ENCODE results near the gene YKT6. TPM values are rescaled to one million over a fixed set of nuclear protein-coding genes. Genes with fewer than 3 reads are reported as not detected.

The YKT6 gene
- 88.5 TPM for polyA plus RNA-seq (2012; ENCODE audit: insufficient read length, low read depth)

DNA sequence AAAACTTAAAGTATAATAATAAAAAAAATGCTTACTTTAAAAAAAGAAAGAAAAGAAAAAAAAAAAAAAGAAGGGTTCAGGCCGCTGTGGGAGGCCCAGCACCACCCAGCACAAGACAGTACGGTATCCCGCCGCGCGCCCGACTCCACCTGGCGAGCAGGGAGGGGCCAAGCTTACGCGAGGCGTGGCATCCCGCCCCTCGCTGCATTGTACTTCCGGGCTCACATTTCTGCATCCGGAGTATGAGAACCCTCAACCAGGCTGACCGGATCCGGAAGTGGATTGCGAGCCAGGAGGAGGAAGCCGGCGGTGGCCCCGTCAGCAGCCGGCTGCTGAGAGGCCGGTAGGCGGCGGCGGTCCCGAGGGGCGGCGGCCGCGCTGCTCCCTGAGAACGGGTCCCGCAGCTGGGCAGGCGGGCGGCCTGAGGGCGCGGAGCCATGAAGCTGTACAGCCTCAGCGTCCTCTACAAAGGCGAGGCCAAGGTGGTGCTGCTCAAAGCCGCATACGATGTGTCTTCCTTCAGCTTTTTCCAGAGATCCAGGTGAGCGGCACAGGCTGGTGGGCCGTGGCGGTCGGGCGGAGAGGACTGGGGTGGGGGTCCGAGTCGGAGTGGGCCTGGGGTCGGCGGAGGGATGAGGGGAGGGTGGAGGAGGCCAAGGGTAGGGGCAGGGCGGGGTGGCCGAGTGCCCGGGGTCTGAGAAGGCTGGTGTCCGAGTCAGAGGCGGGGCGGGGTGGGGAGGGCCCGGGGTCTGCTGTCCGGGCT lies at the start of gene YKT6:
Gene YKT6, plus strand, starts transcription at position 280 of the 763 bp plus-strand sequence. Its CDS starts 158 bp downstream, at position 438.
- TF ChIP-seq FOXP2 (optimal IDR thresholded peaks at IDR 0.05; ENCODE audit: borderline replicate concordance, extremely low read depth, extremely low read length, insufficient read depth) (peak; percentile 69), SIN3A (IDR thresholded peaks at IDR 0.05; ENCODE audit: borderline replicate concordance, insufficient read depth, low read length) (peak; percentile 60; the same call in 1 of the 2 replicates), POLR2AphosphoS5 (IDR thresholded peaks at IDR 0.05; ENCODE audit: low read depth, low read length) (peak; percentile 89), TAF1 (IDR thresholded peaks at IDR 0.05; ENCODE audit: borderline replicate concordance, insufficient read depth, low read length) (peak; percentile 86; the same call in 1 of the 2 replicates)
- TF ChIP-seq, protein P1, sequence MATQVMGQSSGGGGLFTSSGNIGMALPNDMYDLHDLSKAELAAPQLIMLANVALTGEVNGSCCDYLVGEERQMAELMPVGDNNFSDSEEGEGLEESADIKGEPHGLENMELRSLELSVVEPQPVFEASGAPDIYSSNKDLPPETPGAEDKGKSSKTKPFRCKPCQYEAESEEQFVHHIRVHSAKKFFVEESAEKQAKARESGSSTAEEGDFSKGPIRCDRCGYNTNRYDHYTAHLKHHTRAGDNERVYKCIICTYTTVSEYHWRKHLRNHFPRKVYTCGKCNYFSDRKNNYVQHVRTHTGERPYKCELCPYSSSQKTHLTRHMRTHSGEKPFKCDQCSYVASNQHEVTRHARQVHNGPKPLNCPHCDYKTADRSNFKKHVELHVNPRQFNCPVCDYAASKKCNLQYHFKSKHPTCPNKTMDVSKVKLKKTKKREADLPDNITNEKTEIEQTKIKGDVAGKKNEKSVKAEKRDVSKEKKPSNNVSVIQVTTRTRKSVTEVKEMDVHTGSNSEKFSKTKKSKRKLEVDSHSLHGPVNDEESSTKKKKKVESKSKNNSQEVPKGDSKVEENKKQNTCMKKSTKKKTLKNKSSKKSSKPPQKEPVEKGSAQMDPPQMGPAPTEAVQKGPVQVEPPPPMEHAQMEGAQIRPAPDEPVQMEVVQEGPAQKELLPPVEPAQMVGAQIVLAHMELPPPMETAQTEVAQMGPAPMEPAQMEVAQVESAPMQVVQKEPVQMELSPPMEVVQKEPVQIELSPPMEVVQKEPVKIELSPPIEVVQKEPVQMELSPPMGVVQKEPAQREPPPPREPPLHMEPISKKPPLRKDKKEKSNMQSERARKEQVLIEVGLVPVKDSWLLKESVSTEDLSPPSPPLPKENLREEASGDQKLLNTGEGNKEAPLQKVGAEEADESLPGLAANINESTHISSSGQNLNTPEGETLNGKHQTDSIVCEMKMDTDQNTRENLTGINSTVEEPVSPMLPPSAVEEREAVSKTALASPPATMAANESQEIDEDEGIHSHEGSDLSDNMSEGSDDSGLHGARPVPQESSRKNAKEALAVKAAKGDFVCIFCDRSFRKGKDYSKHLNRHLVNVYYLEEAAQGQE (IDR thresholded peaks at IDR 0.05; ENCODE audit: insufficient read depth in 1 of 2, low read depth in 2 of 2, low read length in 2 of 2): 0 out of 4 replicates have a peak, but pooled peaks of 1 of the 2 experiments have one; percentile 7

DNA sequence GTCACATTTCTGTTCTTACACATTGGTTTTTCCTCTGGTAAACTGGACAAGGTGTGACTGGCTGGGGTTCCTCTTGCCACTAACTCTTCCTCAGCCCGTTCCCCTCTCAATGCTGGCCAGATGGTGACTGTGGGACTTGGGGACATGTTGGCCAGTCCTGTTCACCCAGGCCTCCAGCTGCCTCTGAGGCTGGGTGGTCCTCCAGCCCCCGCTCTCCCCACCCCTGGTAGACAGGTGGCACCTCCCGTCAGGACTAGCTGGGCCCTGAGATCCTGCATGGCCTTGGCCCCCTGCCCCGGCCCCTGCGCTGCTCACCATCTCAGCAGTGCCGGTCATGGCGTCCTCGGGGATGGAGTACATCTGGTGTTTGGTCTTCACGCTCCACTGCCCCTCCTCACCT lies 48.8 kb upstream of the YKT6 start:
- no peak for TF ChIP-seq SIN3A (IDR thresholded peaks at IDR 0.05; ENCODE audit: borderline replicate concordance, insufficient read depth, low read length)
- TF ChIP-seq, protein P1 (IDR thresholded peaks at IDR 0.05; ENCODE audit: insufficient read depth in 1 of 2, low read depth in 2 of 2, low read length in 2 of 2): no peak
- TF ChIP-seq TAF1 (IDR thresholded peaks at IDR 0.05; ENCODE audit: borderline replicate concordance, insufficient read depth, low read length): no peak
- no peak for TF ChIP-seq FOXP2 (optimal IDR thresholded peaks at IDR 0.05; ENCODE audit: borderline replicate concordance, extremely low read depth, extremely low read length, insufficient read depth)
- no peak for TF ChIP-seq POLR2AphosphoS5 (IDR thresholded peaks at IDR 0.05; ENCODE audit: low read depth, low read length)

DNA sequence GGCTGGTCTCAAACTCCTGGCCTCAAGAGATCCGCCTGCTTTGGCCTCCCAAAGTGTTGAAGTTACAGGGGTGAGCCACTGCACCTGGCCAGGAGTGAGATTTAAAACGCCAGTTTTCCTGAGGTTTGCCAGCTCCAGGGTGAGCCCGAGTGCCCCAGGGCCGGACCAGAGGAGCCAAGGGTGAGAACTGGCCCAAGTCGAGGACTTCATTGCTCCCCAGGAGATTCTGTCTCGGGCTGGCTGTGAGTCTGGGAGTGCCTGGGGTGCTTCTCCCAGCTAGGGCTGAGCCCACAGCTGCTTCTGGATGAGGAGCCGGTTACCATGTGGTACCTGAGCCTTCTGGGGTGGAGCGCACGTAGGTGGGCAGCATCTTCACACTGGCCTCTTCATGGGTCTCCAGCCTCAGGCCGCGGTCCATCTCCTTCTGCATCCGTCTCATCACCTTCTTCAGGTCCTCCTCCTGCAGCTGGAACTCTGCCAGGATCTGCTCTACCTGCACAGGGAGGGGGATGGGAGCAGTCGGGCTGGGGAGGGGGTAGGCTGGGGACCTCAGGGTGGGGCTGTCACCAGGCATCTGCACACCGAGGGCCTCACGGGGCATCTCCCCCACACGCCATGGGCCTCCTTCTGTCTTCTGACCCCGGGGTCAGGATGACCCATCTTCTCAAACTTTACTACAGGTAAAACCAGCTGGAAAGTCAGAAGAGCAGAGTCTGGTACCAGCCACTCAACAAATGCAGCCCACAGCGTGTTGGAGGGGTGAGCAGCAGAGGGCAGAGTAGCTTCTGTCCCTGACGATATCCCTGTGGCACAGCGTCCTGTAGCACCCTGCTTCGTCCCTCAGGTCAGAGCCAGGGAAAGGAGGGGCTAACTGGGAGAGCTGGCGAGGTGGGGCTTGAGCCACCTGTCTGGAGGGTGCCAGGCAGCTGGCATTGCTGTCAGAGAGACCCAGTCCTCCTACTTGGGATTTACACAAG lies 47.5 kb upstream of the YKT6 start:
- TF ChIP-seq FOXP2 (optimal IDR thresholded peaks at IDR 0.05; ENCODE audit: borderline replicate concordance, extremely low read depth, extremely low read length, insufficient read depth) (no peak), TAF1 (IDR thresholded peaks at IDR 0.05; ENCODE audit: borderline replicate concordance, insufficient read depth, low read length) (no peak), POLR2AphosphoS5 (IDR thresholded peaks at IDR 0.05; ENCODE audit: low read depth, low read length) (no peak), SIN3A (IDR thresholded peaks at IDR 0.05; ENCODE audit: borderline replicate concordance, insufficient read depth, low read length) (no peak)
- TF ChIP-seq, protein P1 (IDR thresholded peaks at IDR 0.05; ENCODE audit: insufficient read depth in 1 of 2, low read depth in 2 of 2, low read length in 2 of 2): no peak

DNA sequence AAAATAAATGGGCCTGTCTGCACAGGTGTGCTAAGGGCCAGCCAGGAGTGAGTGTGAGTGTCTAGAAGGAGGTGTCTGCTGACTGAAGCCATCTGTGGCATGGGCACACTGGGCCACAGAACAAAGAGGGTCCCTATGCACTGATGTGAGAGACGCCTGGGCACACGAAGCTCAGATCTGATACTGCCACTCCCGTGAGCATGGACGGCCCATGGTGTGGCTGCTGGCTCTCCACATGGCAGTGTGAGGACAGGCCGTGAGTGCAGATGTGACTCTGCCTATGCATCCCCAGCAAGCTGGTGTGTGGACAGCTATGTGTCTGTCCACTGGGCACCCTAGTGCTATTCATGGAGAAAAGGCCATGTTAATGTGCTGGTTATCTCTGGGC lies 46.8 kb upstream of the YKT6 start:
- no peak for TF ChIP-seq POLR2AphosphoS5 (IDR thresholded peaks at IDR 0.05; ENCODE audit: low read depth, low read length)
- TF ChIP-seq TAF1 (IDR thresholded peaks at IDR 0.05; ENCODE audit: borderline replicate concordance, insufficient read depth, low read length): no peak
- no peak for TF ChIP-seq SIN3A (IDR thresholded peaks at IDR 0.05; ENCODE audit: borderline replicate concordance, insufficient read depth, low read length)
- no peak for TF ChIP-seq FOXP2 (optimal IDR thresholded peaks at IDR 0.05; ENCODE audit: borderline replicate concordance, extremely low read depth, extremely low read length, insufficient read depth)
- TF ChIP-seq, protein P1 (IDR thresholded peaks at IDR 0.05; ENCODE audit: insufficient read depth in 1 of 2, low read depth in 2 of 2, low read length in 2 of 2): no peak

All from PFSK-1 (cell line).